Panc1 (cell line): ENCODE results near the gene GLIS1. TPM values are rescaled to one million over a fixed set of nuclear protein-coding genes. Genes with fewer than 3 reads are reported as not detected.

Source experiments
- ATAC-seq: fragments of 200-7000 bp; cut with Tn5 transposase; 2 replicates; pipeline ENCODE4 v1.9.1; 2020; ENCODE audit warnings: mild to moderate bottlenecking, moderate library complexity
- BruUV-seq: library from RNA; stranded (reverse); fragments of 400-500 nt; replicated peaks from 2 replicates; lab custom pipeline; 2021; lab: Mats Ljungman, UMichigan
- CTCF ChIA-PET: fragments of 300-600 bp; sonication (Branson Sonifier 250); formaldehyde crosslinking; loops from one replicate; lab custom pipeline; 2022; ENCODE audit warnings: antibody characterized with exemption; lab: Charles Lee
- POLR2A ChIA-PET: fragments of 300-600 bp; sonication (Branson Sonifier 250); formaldehyde crosslinking; loops from one replicate; lab custom pipeline; 2022; ENCODE audit warnings: antibody characterized with exemption; lab: Charles Lee
- DNase-seq: peaks from one replicate; pipeline ENCODE4 v3.0.0-alpha.2; 2010; ENCODE audit warnings: low read depth, low spot score
- H3K27ac ChIP-seq: 2 replicates; pipeline ENCODE4 v1.5.1; 2011; ENCODE audit warnings: mild to moderate bottlenecking, low read length, inconsistent platforms
- H3K27me3 ChIP-seq: fragments of 200-500 bp; sonication (Bioruptor generic); 2 replicates; pipeline ENCODE4 v1.6.0; 2014; ENCODE audit warnings: low read length, inconsistent platforms; ENCODE audit not compliant: control insufficient read depth, insufficient read depth
- H3K36me3 ChIP-seq: fragments of 200-500 bp; sonication (Bioruptor generic); 2 replicates; pipeline ENCODE4 v1.5.1; 2014; ENCODE audit warnings: inconsistent platforms, mild to moderate bottlenecking, low read length, moderate library complexity; ENCODE audit not compliant: control insufficient read depth, insufficient read depth
- H3K4me1 ChIP-seq: 2 replicates; pipeline ENCODE4 v1.5.1; 2011; ENCODE audit warnings: inconsistent platforms, mild to moderate bottlenecking, low read length, moderate library complexity; ENCODE audit not compliant: control insufficient read depth, insufficient read depth
- H3K4me3 ChIP-seq, 2 experiments: 2 replicates each; pipeline ENCODE4 v1.5.1; 2011 to 2012; ENCODE audit warnings: low read depth in 2 of 2, low read length in 2 of 2, mild to moderate bottlenecking in 2 of 2, inconsistent platforms in 1 of 2, moderate library complexity in 1 of 2
- H3K9me3 ChIP-seq: fragments of 200-500 bp; sonication (Bioruptor generic); 2 replicates; pipeline ENCODE4 v1.5.1; 2014; ENCODE audit warnings: low read depth, mild to moderate bottlenecking, inconsistent platforms, low read length, moderate library complexity; ENCODE audit not compliant: control insufficient read depth, insufficient read depth
- CTCF ChIP-seq: fragments of 450-650 bp; IDR thresholded peaks from 2 replicates; pipeline ENCODE4 v1.5.1; 2017; ENCODE audit warnings: mild to moderate bottlenecking
- POLR2AphosphoS5 ChIP-seq: IDR thresholded peaks from 2 replicates; pipeline ENCODE4 v1.6.1; 2012; ENCODE audit warnings: mild to moderate bottlenecking, low read depth, low read length, moderate library complexity
- SIN3A ChIP-seq: IDR thresholded peaks from 2 replicates; pipeline ENCODE4 v1.6.1; 2012; ENCODE audit warnings: low read depth, mild to moderate bottlenecking, low read length, moderate library complexity, borderline replicate concordance; ENCODE audit not compliant: insufficient read depth
- TCF7L2 ChIP-seq: IDR thresholded peaks from 2 replicates; pipeline ENCODE4 v1.6.1; 2011; ENCODE audit warnings: mild to moderate bottlenecking, low read depth, low read length, inconsistent platforms
- in situ Hi-C: cut with HindIII; loops from 2 replicates; pipeline ENCODE4 v1.10.0; 2016; ENCODE audit warnings: low sequenced_read_pairs, low pct_unique_long_range_greater_than_20kb
- intact Hi-C: fragments of 100-400 bp; cut with micrococcal nuclease; formaldehyde crosslinking; loops from one replicate; pipeline ENCODE4 v1.10.0; 2022; ENCODE audit not compliant: unreplicated experiment
- total RNA-seq: library from RNA; stranded (reverse); gene quantifications from one replicate; pipeline ENCODE4 v1.2.1, GENCODE V29; 2021; ENCODE audit not compliant: unreplicated experiment
- TF ChIP-seq, protein P1 (sequence below), 2 experiments: IDR thresholded peaks; 2 replicates each; pipeline ENCODE4 v1.6.1; 2011 to 2012; ENCODE audit warnings: low read depth in 2 of 2, control low read depth in 1 of 2, low read length in 1 of 2, mild to moderate bottlenecking in 1 of 2, moderate library complexity in 1 of 2; ENCODE audit not compliant: insufficient read depth in 1 of 2

Gene GLIS1
- total RNA-seq, 1 experiment from 2014 or later, result 0.28 TPM

- DNase-seq (no peak), ATAC-seq (no peak)
- no peak overlapping the region for H3K27ac ChIP-seq
- peaks cover 4% of the 10 kb centered on the region for H3K27me3 ChIP-seq
- ChIA-PET POLR2A (no interaction called here), CTCF (no interaction called here)
- H3K36me3 ChIP-seq, result no peaks in the 10 kb centered on the region
- H3K9me3 ChIP-seq, result no peaks in the 10 kb centered on the region
- BruUV-seq, result no TSS peak
- no peaks in the 10 kb centered on the region for H3K4me1 ChIP-seq
- H3K4me3 ChIP-seq, result no peak overlapping the region
- TF ChIP-seq POLR2AphosphoS5 (no peak), SIN3A (no peak), CTCF (no peak), TCF7L2 (no peak)
- TF ChIP-seq, protein P1, sequence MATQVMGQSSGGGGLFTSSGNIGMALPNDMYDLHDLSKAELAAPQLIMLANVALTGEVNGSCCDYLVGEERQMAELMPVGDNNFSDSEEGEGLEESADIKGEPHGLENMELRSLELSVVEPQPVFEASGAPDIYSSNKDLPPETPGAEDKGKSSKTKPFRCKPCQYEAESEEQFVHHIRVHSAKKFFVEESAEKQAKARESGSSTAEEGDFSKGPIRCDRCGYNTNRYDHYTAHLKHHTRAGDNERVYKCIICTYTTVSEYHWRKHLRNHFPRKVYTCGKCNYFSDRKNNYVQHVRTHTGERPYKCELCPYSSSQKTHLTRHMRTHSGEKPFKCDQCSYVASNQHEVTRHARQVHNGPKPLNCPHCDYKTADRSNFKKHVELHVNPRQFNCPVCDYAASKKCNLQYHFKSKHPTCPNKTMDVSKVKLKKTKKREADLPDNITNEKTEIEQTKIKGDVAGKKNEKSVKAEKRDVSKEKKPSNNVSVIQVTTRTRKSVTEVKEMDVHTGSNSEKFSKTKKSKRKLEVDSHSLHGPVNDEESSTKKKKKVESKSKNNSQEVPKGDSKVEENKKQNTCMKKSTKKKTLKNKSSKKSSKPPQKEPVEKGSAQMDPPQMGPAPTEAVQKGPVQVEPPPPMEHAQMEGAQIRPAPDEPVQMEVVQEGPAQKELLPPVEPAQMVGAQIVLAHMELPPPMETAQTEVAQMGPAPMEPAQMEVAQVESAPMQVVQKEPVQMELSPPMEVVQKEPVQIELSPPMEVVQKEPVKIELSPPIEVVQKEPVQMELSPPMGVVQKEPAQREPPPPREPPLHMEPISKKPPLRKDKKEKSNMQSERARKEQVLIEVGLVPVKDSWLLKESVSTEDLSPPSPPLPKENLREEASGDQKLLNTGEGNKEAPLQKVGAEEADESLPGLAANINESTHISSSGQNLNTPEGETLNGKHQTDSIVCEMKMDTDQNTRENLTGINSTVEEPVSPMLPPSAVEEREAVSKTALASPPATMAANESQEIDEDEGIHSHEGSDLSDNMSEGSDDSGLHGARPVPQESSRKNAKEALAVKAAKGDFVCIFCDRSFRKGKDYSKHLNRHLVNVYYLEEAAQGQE (IDR thresholded peaks at IDR 0.05; ENCODE audit: insufficient read depth in 1 of 2, low read depth in 2 of 2, low read length in 1 of 2), result no peak
- in situ Hi-C loops, result no loop called here
- intact Hi-C loops, result no loop called here
Measured at GRCh38 chr1:53558739-53559315, 180.1 kb downstream of the GLIS1 start.

GRCh38 chr1:53557830-53558738, 180.9 kb downstream of the GLIS1 start:
- ChIA-PET CTCF (no interaction called here), POLR2A (no interaction called here)
- no peak overlapping the region for H3K27ac ChIP-seq
- intact Hi-C loops, result no loop called here
- in situ Hi-C loops, result no loop called here
- TF ChIP-seq CTCF (no peak), SIN3A (no peak), TCF7L2 (no peak), POLR2AphosphoS5 (no peak)
- TF ChIP-seq, protein P1 (IDR thresholded peaks at IDR 0.05; ENCODE audit: insufficient read depth in 1 of 2, low read depth in 2 of 2, low read length in 1 of 2), result no peak
- DNase-seq, result no peak
- H3K9me3 ChIP-seq, result no peaks in the 10 kb centered on the region
- H3K36me3 ChIP-seq, result no peaks in the 10 kb centered on the region
- no peaks in the 10 kb centered on the region for H3K4me1 ChIP-seq
- no peaks in the 10 kb centered on the region for H3K27me3 ChIP-seq
- no TSS peak for BruUV-seq
- no peak overlapping the region for H3K4me3 ChIP-seq
- peak; percentile 28; the same call in 1 of the 2 replicates for ATAC-seq
